Nephron progenitor cell (in vitro differentiated cells): Measurements from ENCODE around the gene TTC39C.

Source experiments
- DNase-seq: peaks from one replicate; pipeline ENCODE4 v3.0.0; 2021
- H3K27ac Mint-ChIP-seq: 2 replicates; pipeline ENCODE4 v1.8.0; 2021; ENCODE audit warnings: mild to moderate bottlenecking, moderate library complexity, mixed read lengths
- H3K27me3 Mint-ChIP-seq: 2 replicates; pipeline ENCODE4 v1.8.0; 2021; ENCODE audit warnings: mild to moderate bottlenecking, low read depth, mixed read lengths; ENCODE audit not compliant: poor library complexity
- H3K36me3 Mint-ChIP-seq: 2 replicates; pipeline ENCODE4 v1.8.0; 2021; ENCODE audit warnings: low read depth, mixed read lengths
- H3K4me1 Mint-ChIP-seq: 2 replicates; pipeline ENCODE4 v1.8.0; 2021; ENCODE audit warnings: mixed read lengths
- H3K4me3 Mint-ChIP-seq: 2 replicates; pipeline ENCODE4 v1.8.0; 2021; ENCODE audit warnings: mild to moderate bottlenecking, moderate library complexity, mixed read lengths
- H3K9me3 Mint-ChIP-seq: 2 replicates; pipeline ENCODE4 v1.8.0; 2021; ENCODE audit warnings: mild to moderate bottlenecking, moderate library complexity, mixed read lengths
- TF ChIP-seq, protein P1 (sequence below): fragments of 200-600 bp; sonication (generic); IDR thresholded peaks from 2 replicates; pipeline ENCODE4 v1.5.0; 2021; ENCODE audit warnings: antibody characterized with exemption

The TTC39C gene

DNA sequence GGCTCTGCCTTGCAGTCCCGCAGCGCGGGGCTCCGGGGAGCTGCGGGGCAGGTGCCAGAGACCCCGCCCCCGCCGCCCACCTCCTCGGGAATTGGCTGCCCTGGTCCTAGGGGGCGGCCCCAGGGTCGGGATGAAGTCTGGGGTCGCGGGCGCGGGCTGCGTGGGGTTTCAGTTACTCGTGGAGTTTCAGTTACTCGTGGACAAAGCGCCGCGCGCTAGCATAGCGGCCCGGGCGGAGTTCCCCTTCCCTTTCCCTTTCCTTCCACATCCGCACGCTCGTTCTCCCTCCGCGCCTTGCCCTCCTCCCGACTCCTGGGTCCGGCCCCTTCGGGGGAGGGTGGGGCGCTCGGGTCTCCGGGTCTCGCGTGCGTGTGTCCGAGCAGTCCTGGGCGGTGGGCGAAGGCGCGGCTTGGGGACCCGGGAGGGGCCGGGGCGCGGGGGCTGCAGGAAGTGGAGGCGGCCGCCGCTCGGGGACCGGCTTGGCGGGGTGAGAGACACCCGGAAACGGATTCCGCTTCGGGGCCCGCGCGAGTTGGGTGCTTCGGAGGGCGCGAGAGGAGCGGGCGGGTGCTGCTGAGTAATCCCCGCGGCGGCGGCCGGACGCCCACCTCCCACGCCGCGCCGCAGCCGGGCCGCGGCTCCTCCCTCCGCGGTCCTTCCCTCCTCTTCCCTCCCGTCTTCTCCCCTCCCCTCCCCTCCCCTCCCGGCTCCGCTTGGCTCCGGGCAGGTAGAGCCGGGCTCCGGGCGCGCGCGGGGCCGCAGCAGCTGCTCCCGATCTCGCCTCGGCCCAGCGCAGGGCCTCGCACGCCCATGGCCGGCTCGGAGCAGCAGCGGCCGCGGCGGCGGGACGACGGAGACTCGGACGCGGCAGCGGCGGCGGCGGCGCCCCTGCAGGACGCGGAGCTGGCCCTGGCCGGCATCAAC is at the start of gene TTC39C:
Gene TTC39C (plus strand): TSS at position 693 of the 924 bp plus-strand sequence. CDS start 118 bp downstream, at position 811.
- DNase-seq = peak; percentile 73
- peaks cover 43% of the 10 kb centered on the region for H3K4me1 Mint-ChIP-seq
- TF ChIP-seq, protein P1, sequence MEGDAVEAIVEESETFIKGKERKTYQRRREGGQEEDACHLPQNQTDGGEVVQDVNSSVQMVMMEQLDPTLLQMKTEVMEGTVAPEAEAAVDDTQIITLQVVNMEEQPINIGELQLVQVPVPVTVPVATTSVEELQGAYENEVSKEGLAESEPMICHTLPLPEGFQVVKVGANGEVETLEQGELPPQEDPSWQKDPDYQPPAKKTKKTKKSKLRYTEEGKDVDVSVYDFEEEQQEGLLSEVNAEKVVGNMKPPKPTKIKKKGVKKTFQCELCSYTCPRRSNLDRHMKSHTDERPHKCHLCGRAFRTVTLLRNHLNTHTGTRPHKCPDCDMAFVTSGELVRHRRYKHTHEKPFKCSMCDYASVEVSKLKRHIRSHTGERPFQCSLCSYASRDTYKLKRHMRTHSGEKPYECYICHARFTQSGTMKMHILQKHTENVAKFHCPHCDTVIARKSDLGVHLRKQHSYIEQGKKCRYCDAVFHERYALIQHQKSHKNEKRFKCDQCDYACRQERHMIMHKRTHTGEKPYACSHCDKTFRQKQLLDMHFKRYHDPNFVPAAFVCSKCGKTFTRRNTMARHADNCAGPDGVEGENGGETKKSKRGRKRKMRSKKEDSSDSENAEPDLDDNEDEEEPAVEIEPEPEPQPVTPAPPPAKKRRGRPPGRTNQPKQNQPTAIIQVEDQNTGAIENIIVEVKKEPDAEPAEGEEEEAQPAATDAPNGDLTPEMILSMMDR = no peak
- H3K27me3 Mint-ChIP-seq = peaks cover 57% of the 10 kb centered on the region
- H3K36me3 Mint-ChIP-seq = no peaks in the 10 kb centered on the region
- H3K4me3 Mint-ChIP-seq = peak within 1 kb of the TSS; percentile 91
- no peak within 1 kb of the TSS for H3K27ac Mint-ChIP-seq
- H3K9me3 Mint-ChIP-seq = no peaks in the 10 kb centered on the region

DNA sequence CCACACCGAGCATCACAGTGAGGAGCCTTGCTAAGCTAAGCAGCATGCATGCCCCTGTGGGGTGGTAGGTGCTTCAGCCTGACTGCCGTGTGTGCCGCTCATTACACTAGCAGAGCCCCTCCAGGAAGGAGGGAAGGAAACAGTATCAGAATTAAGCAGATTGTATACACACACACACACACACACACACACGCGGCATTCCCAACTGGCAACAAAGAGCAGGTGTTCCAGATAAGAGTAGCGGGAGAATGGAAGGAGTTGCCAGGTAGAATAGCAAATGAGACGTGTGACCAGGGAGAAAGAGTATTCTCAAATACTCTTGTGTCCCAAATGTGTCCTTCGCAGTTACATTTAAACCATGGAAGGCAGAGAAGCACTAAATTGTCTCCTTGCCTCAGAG is 47.6 kb upstream of the TTC39C start:
- Mint-ChIP-seq H3K4me3 (no peak overlapping the region), H3K27ac (no peak overlapping the region), H3K27me3 (peaks cover 26% of the 10 kb centered on the region), H3K9me3 (no peaks in the 10 kb centered on the region), H3K4me1 (peaks cover 31% of the 10 kb centered on the region), H3K36me3 (no peaks in the 10 kb centered on the region)
- DNase-seq = no peak
- TF ChIP-seq, protein P1 = no peak

DNA sequence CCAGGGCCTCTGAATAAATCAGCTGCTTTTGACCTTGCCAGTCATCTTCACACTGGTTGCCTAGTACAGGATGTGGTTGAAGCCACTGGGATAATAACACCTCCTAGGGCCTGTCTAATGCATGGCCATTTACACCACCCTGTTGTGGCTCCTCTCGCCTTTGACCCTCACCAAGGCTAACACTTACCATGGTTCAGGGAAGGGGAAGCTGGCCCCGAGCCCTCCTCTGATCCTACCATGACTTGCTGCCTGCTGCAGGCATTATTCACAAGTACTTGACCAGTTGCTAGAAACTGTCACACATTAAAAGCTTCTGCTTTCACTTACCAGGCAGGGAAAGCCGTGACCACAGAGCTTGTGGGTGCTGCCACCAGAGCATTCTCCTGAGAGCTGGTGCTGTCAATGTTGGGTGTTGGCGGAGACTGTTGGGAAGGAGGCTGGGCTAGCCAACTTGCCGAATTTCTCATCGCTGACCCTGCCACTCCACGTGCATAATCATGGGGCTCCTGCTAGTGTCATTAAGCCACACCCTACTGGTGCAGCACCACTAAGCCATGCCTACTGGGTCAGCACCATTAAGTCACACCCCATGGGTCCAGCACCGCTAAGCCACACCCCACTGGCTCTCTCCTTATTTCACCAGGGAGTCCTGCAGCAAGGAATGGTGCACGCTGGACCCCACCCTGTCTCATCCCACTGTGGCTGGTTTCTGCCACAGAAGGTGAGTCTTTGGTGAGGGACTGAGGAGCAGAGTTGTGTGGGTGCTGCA is 47.0 kb upstream of the TTC39C start:
- peaks cover 26% of the 10 kb centered on the region for H3K27me3 Mint-ChIP-seq
- TF ChIP-seq, protein P1 = no peak
- no peak overlapping the region for H3K27ac Mint-ChIP-seq
- no peak overlapping the region for H3K4me3 Mint-ChIP-seq
- H3K4me1 Mint-ChIP-seq = peaks cover 35% of the 10 kb centered on the region
- H3K36me3 Mint-ChIP-seq = no peaks in the 10 kb centered on the region
- DNase-seq = no peak
- no peaks in the 10 kb centered on the region for H3K9me3 Mint-ChIP-seq

DNA sequence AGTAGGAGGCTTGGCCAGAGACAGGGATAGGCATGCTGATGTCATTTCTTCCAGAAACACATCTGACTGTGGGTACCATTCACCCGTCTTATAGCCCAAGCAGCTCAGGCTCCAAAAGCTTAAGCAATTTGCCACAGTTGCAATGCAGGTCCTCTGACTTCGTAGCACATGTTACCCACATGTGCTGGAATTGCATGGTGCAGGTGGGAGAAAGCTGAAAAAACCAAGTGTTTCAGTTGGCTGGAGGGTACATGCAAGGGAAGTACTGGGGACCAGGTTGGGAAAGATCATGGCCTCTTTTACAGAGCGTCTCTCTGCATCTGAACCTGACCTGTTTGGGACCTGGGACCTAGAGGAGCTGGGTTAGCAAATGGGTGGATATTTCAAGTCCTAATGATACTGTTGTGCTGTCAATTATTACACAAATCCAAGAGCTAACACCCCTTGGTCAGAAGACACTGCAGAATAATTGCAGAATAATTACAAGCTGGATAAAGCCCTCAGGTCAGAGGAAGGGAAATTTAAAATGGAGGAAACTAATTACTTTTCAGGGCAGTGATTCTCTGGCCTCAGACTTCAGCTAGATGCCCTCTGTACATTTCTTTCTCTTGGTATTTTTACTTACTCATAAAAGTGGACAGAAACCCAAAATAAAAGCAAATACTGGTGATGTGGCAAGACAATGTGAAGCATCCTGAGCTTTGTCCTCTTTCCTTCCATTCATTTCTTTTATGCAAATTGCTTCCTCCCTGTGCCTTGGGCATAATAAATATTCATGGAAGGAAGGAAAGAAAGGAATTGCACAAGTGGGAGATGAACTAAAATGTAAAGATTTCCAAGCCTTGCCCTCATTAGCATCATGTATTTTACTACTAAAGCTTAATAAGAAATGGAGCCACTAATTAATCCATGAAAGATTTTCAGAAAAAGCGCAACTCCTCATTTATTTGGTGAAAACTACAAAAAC is 45.6 kb upstream of the TTC39C start:
- no peak for DNase-seq
- H3K27ac Mint-ChIP-seq = no peak overlapping the region
- peaks cover 26% of the 10 kb centered on the region for H3K27me3 Mint-ChIP-seq
- H3K4me1 Mint-ChIP-seq = peaks cover 36% of the 10 kb centered on the region
- no peaks in the 10 kb centered on the region for H3K9me3 Mint-ChIP-seq
- H3K4me3 Mint-ChIP-seq = no peak overlapping the region
- no peaks in the 10 kb centered on the region for H3K36me3 Mint-ChIP-seq
- TF ChIP-seq, protein P1 = no peak

DNA sequence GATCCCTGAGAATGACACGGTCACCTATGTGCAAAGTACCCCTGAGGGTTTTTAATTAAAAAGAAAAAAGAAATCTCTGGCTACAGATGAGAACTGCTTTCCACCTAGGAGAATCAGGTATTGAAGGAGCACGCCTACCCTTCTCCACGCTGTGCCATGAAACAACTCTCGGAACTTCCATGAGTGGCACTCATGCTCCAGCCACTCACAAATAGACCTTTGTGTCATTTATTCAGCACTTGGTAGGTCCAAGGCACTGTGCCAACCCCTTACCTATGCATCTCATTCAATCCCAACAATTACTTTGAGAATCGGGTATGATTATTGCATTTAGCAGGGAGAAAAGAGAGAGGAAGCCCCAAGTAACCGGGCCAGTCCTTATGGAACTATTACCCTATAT is 44.9 kb upstream of the TTC39C start:
- H3K36me3 Mint-ChIP-seq = no peaks in the 10 kb centered on the region
- DNase-seq = no peak
- peaks cover 29% of the 10 kb centered on the region for H3K4me1 Mint-ChIP-seq
- no peak overlapping the region for H3K27ac Mint-ChIP-seq
- no peak overlapping the region for H3K4me3 Mint-ChIP-seq
- H3K27me3 Mint-ChIP-seq = peaks cover 26% of the 10 kb centered on the region
- TF ChIP-seq, protein P1 = no peak
- H3K9me3 Mint-ChIP-seq = peaks cover 5% of the 10 kb centered on the region
